Measurements from ENCODE around the gene ZNF554. TPM values are rescaled to one million over a fixed set of nuclear protein-coding genes. Genes with fewer than 3 reads are reported as not detected.
"Not testable (repeated sequence)": the region's sequence is repeated elsewhere in the genome, so short reads cannot be mapped to it uniquely, and the experiment has no call there.

The ZNF554 gene
- total and polyA plus RNA-seq, 4 donors, result 0.38 to 6.1 (median 3.9) TPM

DNA sequence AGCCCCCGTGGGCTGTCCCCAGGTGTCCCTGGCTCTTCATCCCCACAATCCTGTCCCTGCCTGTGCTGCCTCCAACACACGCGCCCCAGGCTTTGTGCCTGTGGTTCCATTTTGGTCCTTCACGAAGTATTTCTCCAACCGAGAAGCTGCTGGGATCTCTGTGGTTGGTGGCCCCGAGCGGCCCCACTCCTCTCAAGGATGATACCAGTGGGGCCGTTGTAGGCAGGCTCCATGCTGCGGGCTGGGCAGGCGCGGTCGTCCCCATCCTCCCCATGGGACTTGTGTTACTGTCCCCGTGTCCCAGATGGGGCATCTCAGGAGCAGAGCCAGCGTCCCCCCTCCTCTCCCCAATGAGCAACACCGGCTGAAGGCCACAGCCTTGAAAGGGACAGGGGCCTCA is 3.7 kb upstream of the ZNF554 start:
- DNase-seq (no peak), ATAC-seq (ENCODE audit: low FRiP score) (no peak)
- 84 to 85% methylated on average over 15 of the region's 15 CpGs for WGBS, 2 donors
- Histone ChIP-seq H3K27ac (ENCODE audit: low read depth in 1 of 2, low read length in 2 of 2) (no peak overlapping the region), H3K4me3 (ENCODE audit: low read length in 2 of 2) (no peak overlapping the region), H3K4me1 (ENCODE audit: control insufficient read depth in 1 of 2, insufficient read depth in 2 of 2, low read length in 2 of 2) (no peaks in the 10 kb centered on the region), H3K9me3 (ENCODE audit: control insufficient read depth, low read length) (no peaks in the 10 kb centered on the region), H3K36me3 (ENCODE audit: control insufficient read depth in 1 of 2, insufficient read depth in 2 of 2, low read length in 1 of 2) (no peaks in the 10 kb centered on the region), H3K27me3 (ENCODE audit: control insufficient read depth in 1 of 2, insufficient read depth in 2 of 2, low read length in 1 of 2) (no peaks in the 10 kb centered on the region)
- intact Hi-C loops (cut with DNase I), result no loop called here

- no peaks in the 10 kb centered on the region for H3K36me3 ChIP-seq (ENCODE audit: control insufficient read depth in 1 of 2, insufficient read depth in 2 of 2, low read length in 1 of 2)
- no peak overlapping the region for H3K4me3 ChIP-seq (ENCODE audit: low read length in 2 of 2)
- H3K4me1 ChIP-seq (ENCODE audit: control insufficient read depth in 1 of 2, insufficient read depth in 2 of 2, low read length in 2 of 2), result no peaks in the 10 kb centered on the region
- H3K9me3 ChIP-seq (ENCODE audit: control insufficient read depth, low read length), result no peaks in the 10 kb centered on the region
- H3K27me3 ChIP-seq (ENCODE audit: control insufficient read depth in 1 of 2, insufficient read depth in 2 of 2, low read length in 1 of 2), result no peaks in the 10 kb centered on the region
- intact Hi-C loops (cut with DNase I), result no loop called here
- H3K27ac ChIP-seq (ENCODE audit: low read depth in 1 of 2, low read length in 2 of 2), result no peak overlapping the region
- ATAC-seq (ENCODE audit: low FRiP score) (no peak), DNase-seq (no peak)
- WGBS, 2 donors, result 85 to 86% methylated on average over 16 of the region's 16 CpGs
These were observed 3.0 kb upstream of the ZNF554 start for GRCh38 chr19:2816641-2817040.

DNA sequence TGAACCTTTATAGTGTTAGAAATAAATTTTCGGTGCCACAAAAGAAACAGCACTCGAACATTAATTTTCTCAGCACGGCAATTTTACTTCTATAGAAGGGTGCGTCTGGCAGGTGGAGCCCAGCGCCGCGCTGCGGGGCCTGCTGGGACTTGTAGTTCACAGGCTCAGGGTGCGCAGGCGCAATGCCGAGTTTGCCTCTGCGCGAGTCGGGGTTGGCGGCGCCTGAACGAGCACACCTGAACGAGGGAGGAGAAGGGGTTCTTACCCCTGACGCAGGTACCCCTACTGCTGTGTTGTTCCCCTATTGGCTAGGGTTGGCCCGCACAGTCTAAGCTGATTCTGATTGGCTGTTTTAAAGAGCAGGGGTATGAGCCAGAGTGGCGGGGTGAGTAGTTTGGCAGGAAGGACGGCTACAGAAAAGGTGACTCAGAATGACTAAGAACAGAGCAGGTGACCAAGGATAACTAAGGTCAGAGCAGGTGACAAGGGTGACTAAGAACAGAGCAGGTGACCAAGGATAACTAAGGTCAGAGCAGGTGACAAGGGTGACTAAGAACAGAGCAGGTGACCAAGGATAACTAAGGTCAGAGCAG is 2.3 kb upstream of the ZNF554 start:
- H3K4me1 ChIP-seq (ENCODE audit: control insufficient read depth in 1 of 2, insufficient read depth in 2 of 2, low read length in 2 of 2); H3K4me3 ChIP-seq (ENCODE audit: low read length in 2 of 2); H3K36me3 ChIP-seq (ENCODE audit: control insufficient read depth in 1 of 2, insufficient read depth in 2 of 2, low read length in 1 of 2); H3K9me3 ChIP-seq (ENCODE audit: control insufficient read depth, low read length); intact Hi-C loops (cut with DNase I); H3K27me3 ChIP-seq (ENCODE audit: control insufficient read depth in 1 of 2, insufficient read depth in 2 of 2, low read length in 1 of 2); DNase-seq; H3K27ac ChIP-seq (ENCODE audit: low read depth in 1 of 2, low read length in 2 of 2); ATAC-seq (ENCODE audit: low FRiP score): not testable (repeated sequence)
- 65 to 70% methylated on average over 22 of the region's 22 CpGs for WGBS, 2 donors

DNA sequence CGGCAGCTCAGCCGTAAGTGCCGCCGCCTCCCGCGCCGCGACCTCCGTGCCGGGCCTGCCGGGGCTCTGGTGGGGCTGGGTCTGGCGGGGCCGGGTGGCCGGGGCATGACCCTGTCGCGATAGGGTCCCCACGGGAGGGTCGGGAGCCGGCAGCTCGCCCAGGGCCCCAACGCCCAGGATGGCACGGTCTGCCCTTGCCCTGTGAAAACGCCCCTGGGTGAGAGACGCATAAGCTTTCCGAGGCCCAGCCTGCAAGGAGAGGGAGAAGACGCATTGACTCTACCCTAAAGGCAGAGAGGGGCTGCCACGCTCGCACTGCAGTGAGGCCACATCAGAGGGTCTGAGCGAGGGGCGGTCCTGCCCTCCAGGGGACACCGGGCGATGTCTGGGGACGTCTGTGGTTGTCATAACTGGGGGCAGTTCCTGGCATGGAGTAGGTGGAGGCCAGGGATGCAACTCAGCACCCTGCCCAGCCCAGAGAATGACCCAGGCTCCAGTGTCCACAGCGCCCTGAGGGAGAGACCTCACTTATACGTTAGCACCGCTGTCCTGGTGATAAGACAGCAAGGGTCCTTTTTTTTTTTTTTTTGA is 539 bp downstream of the ZNF554 start:
- H3K9me3 ChIP-seq (ENCODE audit: control insufficient read depth, low read length), result no peaks in the 10 kb centered on the region
- H3K4me3 ChIP-seq (ENCODE audit: low read length in 2 of 2), result peak overlapping the region; percentile 72 to 86
- 1% methylated on average over 36 of the region's 36 CpGs for WGBS, 2 donors
- intact Hi-C loops (cut with DNase I), result no loop called here
- H3K36me3 ChIP-seq (ENCODE audit: control insufficient read depth in 1 of 2, insufficient read depth in 2 of 2, low read length in 1 of 2), result peaks cover 0 to 2% of the 10 kb centered on the region in 2 donors
- no peaks in the 10 kb centered on the region for H3K27me3 ChIP-seq (ENCODE audit: control insufficient read depth in 1 of 2, insufficient read depth in 2 of 2, low read length in 1 of 2)
- H3K4me1 ChIP-seq (ENCODE audit: control insufficient read depth in 1 of 2, insufficient read depth in 2 of 2, low read length in 2 of 2), result no peaks in the 10 kb centered on the region
- H3K27ac ChIP-seq (ENCODE audit: low read depth in 1 of 2, low read length in 2 of 2), result no peak overlapping the region
- no peak for DNase-seq
- ATAC-seq (ENCODE audit: low FRiP score), result peak; percentile 37

GRCh38 chr19:2822846-2823245 is 3.2 kb downstream of the ZNF554 start:
- Histone ChIP-seq H3K36me3 (ENCODE audit: control insufficient read depth in 1 of 2, insufficient read depth in 2 of 2, low read length in 1 of 2) (peaks cover 0 to 4% of the 10 kb centered on the region in 2 donors), H3K4me3 (ENCODE audit: low read length in 2 of 2) (no peak overlapping the region), H3K4me1 (ENCODE audit: control insufficient read depth in 1 of 2, insufficient read depth in 2 of 2, low read length in 2 of 2) (no peaks in the 10 kb centered on the region), H3K27me3 (ENCODE audit: control insufficient read depth in 1 of 2, insufficient read depth in 2 of 2, low read length in 1 of 2) (no peaks in the 10 kb centered on the region), H3K9me3 (ENCODE audit: control insufficient read depth, low read length) (no peaks in the 10 kb centered on the region), H3K27ac (ENCODE audit: low read depth in 1 of 2, low read length in 2 of 2) (no peak overlapping the region)
- intact Hi-C loops (cut with DNase I), result no loop called here
- WGBS, 2 donors, result 91 to 94% methylated on average over 5 of the region's 5 CpGs
- DNase-seq, result no peak
- no peak for ATAC-seq (ENCODE audit: low FRiP score)

DNA sequence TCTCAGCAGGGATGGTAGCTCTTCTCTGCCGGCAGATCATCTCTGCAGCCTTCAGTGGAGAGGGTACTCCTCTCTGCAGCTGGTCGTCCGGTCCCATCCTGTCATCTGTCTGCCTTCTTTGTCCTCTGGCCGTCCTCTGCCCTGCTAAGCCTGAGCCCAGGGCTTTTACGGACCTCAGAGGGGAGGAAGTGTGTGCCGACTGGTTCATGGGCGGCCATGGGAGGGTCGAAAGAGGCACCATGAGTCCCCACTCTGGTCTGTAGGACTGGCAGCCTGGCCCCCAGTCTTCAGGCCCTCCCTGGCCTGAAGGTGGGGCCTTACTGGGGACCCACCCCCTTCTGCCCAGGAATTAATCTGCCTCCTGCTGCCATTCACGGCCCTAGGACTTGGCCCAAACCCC is 4.0 kb downstream of the ZNF554 start:
- intact Hi-C loops (cut with DNase I), result no loop called here
- DNase-seq (no peak), ATAC-seq (ENCODE audit: low FRiP score) (no peak)
- Histone ChIP-seq H3K9me3 (ENCODE audit: control insufficient read depth, low read length) (no peaks in the 10 kb centered on the region), H3K4me3 (ENCODE audit: low read length in 2 of 2) (no peak overlapping the region), H3K36me3 (ENCODE audit: control insufficient read depth in 1 of 2, insufficient read depth in 2 of 2, low read length in 1 of 2) (peaks cover 0 to 7% of the 10 kb centered on the region in 2 donors), H3K4me1 (ENCODE audit: control insufficient read depth in 1 of 2, insufficient read depth in 2 of 2, low read length in 2 of 2) (no peaks in the 10 kb centered on the region), H3K27me3 (ENCODE audit: control insufficient read depth in 1 of 2, insufficient read depth in 2 of 2, low read length in 1 of 2) (no peaks in the 10 kb centered on the region), H3K27ac (ENCODE audit: low read depth in 1 of 2, low read length in 2 of 2) (no peak overlapping the region)
- 76% methylated on average over 9 of the region's 9 CpGs for WGBS, 2 donors

GRCh38 chr19:2824129-2824528 is 4.5 kb downstream of the ZNF554 start:
- intact Hi-C loops (cut with DNase I), result no loop called here
- ATAC-seq (ENCODE audit: low FRiP score) (no peak), DNase-seq (no peak)
- 77 to 86% methylated on average over 8 of the region's 8 CpGs for WGBS, 2 donors
- Histone ChIP-seq H3K36me3 (ENCODE audit: control insufficient read depth in 1 of 2, insufficient read depth in 2 of 2, low read length in 1 of 2) (peaks cover 0 to 7% of the 10 kb centered on the region in 2 donors), H3K9me3 (ENCODE audit: control insufficient read depth, low read length) (no peaks in the 10 kb centered on the region), H3K27me3 (ENCODE audit: control insufficient read depth in 1 of 2, insufficient read depth in 2 of 2, low read length in 1 of 2) (no peaks in the 10 kb centered on the region), H3K4me3 (ENCODE audit: low read length in 2 of 2) (no peak overlapping the region), H3K4me1 (ENCODE audit: control insufficient read depth in 1 of 2, insufficient read depth in 2 of 2, low read length in 2 of 2) (no peaks in the 10 kb centered on the region), H3K27ac (ENCODE audit: low read depth in 1 of 2, low read length in 2 of 2) (no peak overlapping the region)

GRCh38 chr19:2827022-2827421 is 7.4 kb downstream of the ZNF554 start:
- WGBS, 2 donors, result 85 to 96% methylated on average over 2 of the region's 2 CpGs
- intact Hi-C loops (cut with DNase I), result no loop called here

GRCh38 chr19:2827840-2828489 is 8.3 kb downstream of the ZNF554 start:
- 90 to 97% methylated on average over 13 of the region's 13 CpGs for WGBS, 2 donors
- H3K36me3 ChIP-seq (ENCODE audit: control insufficient read depth in 1 of 2, insufficient read depth in 2 of 2, low read length in 1 of 2), result peaks cover 7 to 13% of the 10 kb centered on the region in 2 donors

More at GRCh38 chr19:2827022-2827421, 7.4 kb downstream of the ZNF554 start:
- Histone ChIP-seq H3K9me3 (ENCODE audit: control insufficient read depth, low read length) (peaks cover 2% of the 10 kb centered on the region), H3K4me1 (ENCODE audit: control insufficient read depth in 1 of 2, insufficient read depth in 2 of 2, low read length in 2 of 2) (no peaks in the 10 kb centered on the region), H3K36me3 (ENCODE audit: control insufficient read depth in 1 of 2, insufficient read depth in 2 of 2, low read length in 1 of 2) (peaks cover 0 to 7% of the 10 kb centered on the region in 2 donors), H3K4me3 (ENCODE audit: low read length in 2 of 2) (no peak overlapping the region), H3K27ac (ENCODE audit: low read depth in 1 of 2, low read length in 2 of 2) (no peak overlapping the region), H3K27me3 (ENCODE audit: control insufficient read depth in 1 of 2, insufficient read depth in 2 of 2, low read length in 1 of 2) (no peaks in the 10 kb centered on the region)
- DNase-seq, result no peak
- no peak for ATAC-seq (ENCODE audit: low FRiP score)

More at GRCh38 chr19:2827840-2828489, 8.3 kb downstream of the ZNF554 start:
- DNase-seq (no peak), ATAC-seq (ENCODE audit: low FRiP score) (no peak)
- H3K27me3 ChIP-seq (ENCODE audit: control insufficient read depth in 1 of 2, insufficient read depth in 2 of 2, low read length in 1 of 2), result no peaks in the 10 kb centered on the region
- H3K9me3 ChIP-seq (ENCODE audit: control insufficient read depth, low read length), result peaks cover 8% of the 10 kb centered on the region
- H3K4me3 ChIP-seq (ENCODE audit: low read length in 2 of 2), result no peak overlapping the region
- H3K27ac ChIP-seq (ENCODE audit: low read depth in 1 of 2, low read length in 2 of 2), result no peak overlapping the region
- intact Hi-C loops (cut with DNase I), result no loop called here
- H3K4me1 ChIP-seq (ENCODE audit: control insufficient read depth in 1 of 2, insufficient read depth in 2 of 2, low read length in 2 of 2), result no peaks in the 10 kb centered on the region

Measured in aorta (tissue), 5 donors.